Activated effector memory CD4-positive, alpha-beta T cell treated with anti-CD3 and anti-CD28 coated beads, Interleukin-2, amount 50 U/mL, for 16 hours (primary cell): ENCODE results near the gene AGR2.
A peak's percentile ranks its signal among the peaks of the same experiment; 100 is the strongest.
"Not testable (repeated sequence)": the region's sequence is repeated elsewhere in the genome, so short reads cannot be mapped to it uniquely, and the experiment has no call there.

Source experiments
- DNase-seq: peaks from one replicate; pipeline ENCODE4 v3.0.0-alpha.2; 2020

The AGR2 gene

GRCh38 chr7:16773326-16773725 lies 31.5 kb downstream of the AGR2 start:
- DNase-seq = no peak

GRCh38 chr7:16770657-16771329 lies 34.0 kb downstream of the AGR2 start:
- DNase-seq = no peak

- not testable (repeated sequence) for DNase-seq
Measured at GRCh38 chr7:16769994-16770393, 34.8 kb downstream of the AGR2 start.

DNA sequence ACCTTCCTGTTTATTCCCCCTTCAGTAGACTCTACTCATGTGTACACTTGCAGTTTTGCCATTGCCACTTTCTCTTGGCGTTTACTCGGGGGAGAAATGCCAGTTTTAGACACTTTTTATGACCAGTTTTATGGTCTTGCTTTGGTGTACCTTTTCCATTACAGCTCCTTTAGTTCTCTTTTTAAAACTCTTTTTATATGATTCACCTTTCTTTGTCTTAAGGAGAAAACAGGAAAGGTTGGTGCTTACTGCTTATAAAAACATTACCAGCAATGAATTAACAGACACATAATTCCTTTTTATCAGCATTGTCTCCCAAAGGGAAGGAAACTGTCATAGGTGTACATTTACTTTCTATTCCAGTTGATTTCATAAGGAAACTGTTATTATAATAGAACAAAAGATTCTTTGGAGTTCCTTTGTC lies 39.4 kb downstream of the AGR2 start:
- DNase-seq = no peak

DNA sequence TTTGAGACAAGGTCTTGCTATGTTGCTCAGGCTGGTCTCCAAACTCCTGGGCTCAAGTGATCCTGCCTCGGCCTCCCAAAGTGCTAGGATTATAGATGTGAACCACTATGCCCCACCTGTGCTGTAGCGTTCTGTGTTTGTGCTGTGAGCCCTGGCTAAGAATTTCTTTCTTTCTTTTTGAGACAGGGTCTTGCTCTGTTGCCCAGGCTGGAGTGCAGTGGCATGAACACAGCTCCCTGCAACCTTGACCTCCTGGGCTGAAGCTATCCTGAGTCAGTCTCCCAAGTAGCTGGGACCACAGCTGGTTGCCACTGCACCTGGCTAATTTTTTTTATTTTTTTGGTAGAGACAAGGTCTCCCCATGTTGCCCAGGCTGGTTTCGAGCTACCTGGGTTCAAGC lies 39.9 kb downstream of the AGR2 start:
- DNase-seq = no peak

- no peak for DNase-seq
Measured at GRCh38 chr7:16762177-16762576, 42.6 kb downstream of the AGR2 start.

- no peak for DNase-seq
Measured at GRCh38 chr7:16759840-16760239, 45.0 kb downstream of the AGR2 start.

GRCh38 chr7:16758631-16759611 lies 45.9 kb downstream of the AGR2 start:
- DNase-seq = no peak

DNA sequence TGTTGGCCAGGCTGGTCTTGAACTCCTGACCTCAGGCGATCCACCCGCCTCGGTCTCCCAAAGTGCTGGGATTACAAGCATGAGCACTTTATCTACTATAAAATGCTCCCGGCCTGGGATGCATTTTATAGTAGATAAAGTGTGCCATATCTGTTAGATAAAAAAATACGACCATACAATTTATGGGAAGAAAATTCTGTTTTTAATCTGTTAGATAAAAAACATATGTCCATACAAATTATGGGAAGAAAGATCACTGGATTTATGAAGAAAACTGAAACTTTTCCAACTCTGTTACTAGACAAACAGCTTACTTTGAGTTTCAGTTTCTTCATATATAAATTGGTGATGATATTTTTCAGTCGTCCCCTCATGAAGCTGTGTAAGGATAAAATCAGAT lies 46.8 kb downstream of the AGR2 start:
- DNase-seq = no peak

- DNase-seq = no peak
Measured at GRCh38 chr7:16755397-16755796, 49.4 kb downstream of the AGR2 start.

DNA sequence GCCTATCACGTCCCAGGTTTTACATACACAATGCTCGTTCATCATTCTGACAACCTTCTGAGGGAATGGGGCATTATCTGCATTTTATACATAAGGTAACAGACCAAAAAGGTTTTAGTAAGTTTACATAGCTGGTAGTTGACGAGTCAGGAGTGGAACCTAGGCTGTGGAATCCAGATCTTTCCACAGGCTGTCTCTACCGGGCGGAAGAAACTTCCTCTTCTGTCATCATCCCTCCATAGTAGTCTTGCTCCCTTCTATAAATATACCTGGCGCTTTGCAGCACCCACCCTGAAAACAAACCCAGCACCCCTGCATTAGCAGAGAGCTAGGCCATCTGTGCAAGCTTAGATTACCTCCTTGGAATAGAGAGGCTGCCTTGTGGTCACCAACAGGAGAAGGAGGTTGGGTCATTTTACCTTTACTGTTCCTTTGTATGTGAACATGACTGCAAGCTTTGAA lies 49.9 kb downstream of the AGR2 start:
- DNase-seq = no peak

DNA sequence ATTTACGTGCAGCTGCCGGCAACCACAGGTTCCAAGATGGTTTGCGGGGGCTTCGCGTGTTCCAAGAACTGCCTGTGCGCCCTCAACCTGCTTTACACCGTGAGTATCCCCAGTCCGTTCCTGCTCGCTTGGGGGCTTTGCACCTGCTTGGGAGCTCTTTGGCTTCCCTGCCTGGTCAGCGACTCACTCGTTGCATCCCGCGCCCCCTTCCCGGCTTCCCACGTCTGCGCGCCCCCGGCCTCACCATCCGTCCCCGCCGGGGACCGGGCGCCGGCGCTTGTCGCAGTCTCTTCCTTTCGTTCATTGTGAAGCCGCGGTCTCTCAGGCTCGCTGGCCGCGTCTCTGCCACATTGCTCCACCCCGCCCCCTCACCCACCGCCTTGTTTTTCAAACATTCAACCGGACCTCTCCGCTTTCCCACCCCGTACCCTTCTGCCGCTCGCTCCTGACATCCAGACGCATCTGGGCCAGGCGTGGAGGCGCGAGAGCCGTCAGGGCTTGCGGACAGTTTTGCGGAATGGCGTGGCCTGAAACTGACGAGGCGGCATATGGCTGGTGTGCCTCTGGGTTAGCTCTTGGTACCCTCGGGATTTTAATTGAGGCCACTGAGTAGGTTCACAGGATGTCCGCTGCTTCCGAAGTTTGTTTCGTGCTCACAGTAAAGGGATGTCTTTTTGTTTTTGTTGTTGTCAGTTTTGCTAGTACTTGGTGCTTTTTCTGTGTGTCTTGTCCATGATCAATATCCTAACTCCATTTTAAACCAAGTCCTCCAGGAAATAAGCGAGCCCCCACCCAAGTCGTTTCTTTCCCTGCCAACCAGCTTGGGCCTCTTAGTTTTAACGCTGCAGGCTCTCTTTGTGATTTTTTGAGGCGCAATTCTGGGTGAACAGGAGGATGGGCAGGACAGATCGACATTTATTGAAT lies 50.6 kb downstream of the AGR2 start:
- DNase-seq = no peak

GRCh38 chr7:16753102-16753931 lies 51.5 kb downstream of the AGR2 start, which contains the start of gene TSPAN13:
Gene TSPAN13, plus strand, starts transcription at chr7:16753755. Its CDS starts 213 bp downstream, at chr7:16753968.
- peak; percentile 82 for DNase-seq

DNA sequence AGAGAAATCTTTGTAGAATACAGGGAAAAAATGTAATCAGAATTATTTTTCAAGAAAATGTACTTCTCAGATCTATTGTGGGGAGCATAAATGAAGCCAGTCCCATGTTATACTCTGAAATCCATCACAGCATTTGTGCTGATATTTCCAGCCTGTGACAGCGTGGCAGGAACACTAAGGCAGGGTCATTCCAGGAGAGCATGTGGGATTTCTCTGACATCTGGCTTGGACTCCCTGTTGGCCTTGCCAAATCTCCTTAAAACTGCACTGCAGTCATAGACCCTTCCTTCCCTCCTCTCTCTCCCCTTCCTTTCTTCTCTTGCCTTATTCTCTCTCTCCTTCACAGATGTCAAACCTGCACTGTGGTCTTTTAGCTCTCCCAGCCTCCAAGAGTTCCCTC lies 57.7 kb downstream of the AGR2 start:
- DNase-seq = no peak

DNA sequence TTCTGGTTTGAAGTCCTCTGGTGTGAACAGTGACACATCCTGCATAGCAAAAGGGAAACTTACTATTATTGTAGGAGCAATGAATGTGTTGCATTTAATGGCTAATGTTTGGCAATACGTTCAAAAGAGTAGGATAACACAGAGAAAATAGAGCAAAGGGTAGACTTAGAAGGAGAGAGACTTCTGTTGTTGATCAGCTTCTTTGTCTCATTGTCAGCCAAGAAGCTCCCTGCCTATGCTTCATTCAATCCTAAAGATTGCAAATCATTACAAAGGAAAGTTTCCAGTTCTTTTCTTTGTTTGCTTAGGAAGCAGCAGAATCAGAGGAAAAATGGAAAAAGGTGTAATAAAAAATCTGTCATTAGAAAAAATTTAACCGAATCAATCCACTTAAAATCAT lies 59.2 kb downstream of the AGR2 start:
- no peak for DNase-seq

- no peak for DNase-seq
Measured at GRCh38 chr7:16744518-16745250, 60.1 kb downstream of the AGR2 start.

DNA sequence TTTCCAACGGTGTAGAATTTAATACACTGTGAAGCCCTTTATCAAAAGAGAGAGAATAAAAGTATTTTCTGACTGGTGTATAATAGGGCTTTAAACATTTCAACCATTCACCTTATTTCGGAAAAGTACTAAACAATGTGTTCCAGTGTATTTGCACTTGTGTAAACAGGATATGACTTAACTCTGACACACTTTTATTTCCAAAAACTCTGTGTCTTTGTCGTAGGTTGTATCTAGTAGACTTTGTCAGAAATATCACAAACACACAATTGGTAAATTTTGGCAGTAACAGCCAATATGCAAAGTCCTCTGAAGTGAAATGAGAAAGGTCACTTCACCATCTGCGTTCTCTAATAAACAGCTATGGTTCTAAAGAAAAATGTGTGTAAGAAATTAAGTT lies 61.6 kb downstream of the AGR2 start:
- DNase-seq = no peak

DNA sequence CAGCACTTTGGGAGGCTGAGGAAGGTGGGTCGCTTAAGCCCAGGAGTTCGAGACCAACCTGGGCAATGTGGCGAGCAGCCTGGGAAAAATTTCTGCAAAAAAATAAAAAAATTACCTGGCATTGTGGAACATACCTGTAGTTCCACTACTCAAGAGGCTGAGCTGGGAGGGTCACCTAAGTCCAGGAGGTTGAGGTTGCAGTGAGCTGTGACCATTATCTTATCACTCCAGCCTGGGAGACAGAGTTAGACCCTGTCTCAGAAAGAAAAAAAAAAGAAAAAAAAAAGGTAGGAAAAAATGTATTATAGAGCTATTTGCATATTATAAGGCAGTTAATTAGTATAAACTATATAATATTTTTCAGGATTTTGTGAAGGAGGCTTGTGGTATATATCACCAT lies 62.3 kb downstream of the AGR2 start:
- DNase-seq = no peak
